ENCODE measurements around the gene IFT43. TPM values are rescaled to one million over a fixed set of nuclear protein-coding genes. Genes with fewer than 3 reads are reported as not detected.

IFT43 gene
- total RNA-seq, 1 donor from 2014 or later: 36.8 TPM

- Histone ChIP-seq H3K36me3 (no peaks in the 10 kb centered on the region), H3K9me3 (ENCODE audit: low read depth) (no peaks in the 10 kb centered on the region), H3K4me3 (no peak overlapping the region), H4K20me1 (ENCODE audit: low read depth) (no peaks in the 10 kb centered on the region), H3K79me2 (ENCODE audit: low read depth) (no peaks in the 10 kb centered on the region), H3K4me1 (peaks cover 33% of the 10 kb centered on the region), H3F3A (ENCODE audit: low read depth) (peaks cover 19% of the 10 kb centered on the region), H3K27ac (no peak overlapping the region), H2AFZ (replicated peaks) (no peak overlapping the region), H3K27me3 (no peaks in the 10 kb centered on the region), H3K4me2 (no peak overlapping the region), H3K9ac (no peak overlapping the region)
- peaks cover 18% of the 10 kb centered on the region for H3K36me3 Mint-ChIP-seq
- TF ChIP-seq EZH2phosphoT487 (IDR thresholded peaks at IDR 0.05): no peak
- no peak for TF ChIP-seq EZH2 (IDR thresholded peaks at IDR 0.05)
- TF ChIP-seq CTCF (IDR thresholded peaks at IDR 0.05): no peak
- H3K4me3 Mint-ChIP-seq: peak overlapping the region; percentile 31
- no peaks in the 10 kb centered on the region for H3K9me3 Mint-ChIP-seq
- peak overlapping the region; percentile 67 for H3K27ac Mint-ChIP-seq
- peaks cover 4% of the 10 kb centered on the region for H3K27me3 Mint-ChIP-seq (ENCODE audit: insufficient read depth, low read depth)
- H3K4me1 Mint-ChIP-seq: peaks cover 57% of the 10 kb centered on the region
- no peak for DNase-seq (ENCODE audit: low spot score)
These were observed 92.9 kb downstream of the IFT43 start for GRCh38 chr14:76078501-76078900.

GRCh38 chr14:76080025-76080424 lies 94.5 kb downstream of the IFT43 start:
- Mint-ChIP-seq H3K27ac (no peak overlapping the region), H3K4me1 (peaks cover 66% of the 10 kb centered on the region), H3K36me3 (peaks cover 13% of the 10 kb centered on the region), H3K4me3 (no peak overlapping the region), H3K27me3 (ENCODE audit: insufficient read depth, low read depth) (peaks cover 3% of the 10 kb centered on the region), H3K9me3 (no peaks in the 10 kb centered on the region)
- peaks cover 34% of the 10 kb centered on the region for H3F3A ChIP-seq (ENCODE audit: low read depth)
- no peak overlapping the region for H3K4me3 ChIP-seq
- H3K36me3 ChIP-seq: no peaks in the 10 kb centered on the region
- H4K20me1 ChIP-seq (ENCODE audit: low read depth): peaks cover 2% of the 10 kb centered on the region
- H3K4me1 ChIP-seq: peaks cover 49% of the 10 kb centered on the region
- H2AFZ ChIP-seq (replicated peaks): no peak overlapping the region
- H3K9me3 ChIP-seq (ENCODE audit: low read depth): no peaks in the 10 kb centered on the region
- H3K4me2 ChIP-seq: no peak overlapping the region
- no peak overlapping the region for H3K27ac ChIP-seq
- H3K27me3 ChIP-seq: no peaks in the 10 kb centered on the region
- TF ChIP-seq CTCF (IDR thresholded peaks at IDR 0.05): no peak
- TF ChIP-seq EZH2phosphoT487 (IDR thresholded peaks at IDR 0.05): no peak
- no peak for TF ChIP-seq EZH2 (IDR thresholded peaks at IDR 0.05)
- no peaks in the 10 kb centered on the region for H3K79me2 ChIP-seq (ENCODE audit: low read depth)
- no peak for DNase-seq (ENCODE audit: low spot score)
- no peak overlapping the region for H3K9ac ChIP-seq

GRCh38 chr14:76080471-76080870 lies 94.9 kb downstream of the IFT43 start:
- Mint-ChIP-seq H3K9me3 (no peaks in the 10 kb centered on the region), H3K27ac (no peak overlapping the region), H3K27me3 (ENCODE audit: insufficient read depth, low read depth) (peaks cover 3% of the 10 kb centered on the region), H3K4me3 (no peak overlapping the region), H3K36me3 (peaks cover 13% of the 10 kb centered on the region), H3K4me1 (peaks cover 69% of the 10 kb centered on the region)
- no peak for DNase-seq (ENCODE audit: low spot score)
- H3K9ac ChIP-seq: no peak overlapping the region
- H3K27me3 ChIP-seq: no peaks in the 10 kb centered on the region
- H3K36me3 ChIP-seq: no peaks in the 10 kb centered on the region
- H3K4me2 ChIP-seq: no peak overlapping the region
- TF ChIP-seq EZH2phosphoT487 (IDR thresholded peaks at IDR 0.05): no peak
- TF ChIP-seq EZH2 (IDR thresholded peaks at IDR 0.05): no peak
- no peak for TF ChIP-seq CTCF (IDR thresholded peaks at IDR 0.05)
- H3K79me2 ChIP-seq (ENCODE audit: low read depth): no peaks in the 10 kb centered on the region
- H3F3A ChIP-seq (ENCODE audit: low read depth): peaks cover 39% of the 10 kb centered on the region
- no peak overlapping the region for H3K4me3 ChIP-seq
- H3K4me1 ChIP-seq: peaks cover 53% of the 10 kb centered on the region
- no peak overlapping the region for H3K27ac ChIP-seq
- H2AFZ ChIP-seq (replicated peaks): no peak overlapping the region
- H4K20me1 ChIP-seq (ENCODE audit: low read depth): peaks cover 2% of the 10 kb centered on the region
- no peaks in the 10 kb centered on the region for H3K9me3 ChIP-seq (ENCODE audit: low read depth)

Data from neural progenitor cell (in vitro differentiated cells).